NCI-H2107 treated with DMSO at 0.1 percent for 48 hours (cell line): ENCODE measurements around the gene GPR161.

ENCODE experiments used
- DNase-seq: peaks from one replicate; lab custom pipeline; 2025; ENCODE audit not compliant: unreplicated experiment; lab: John Stamatoyannopoulos, UW

Gene GPR161

GRCh38 chr1:168050307-168050706 lies 86.4 kb downstream of the GPR161 start:
- DNase-seq, result peak; percentile 57

- DNase-seq, result no peak
Observed at GRCh38 chr1:168045311-168045710, 91.4 kb downstream of the GPR161 start.

GRCh38 chr1:168042362-168042761 lies 94.4 kb downstream of the GPR161 start:
- DNase-seq, result no peak

GRCh38 chr1:168035345-168035744 lies 101.4 kb downstream of the GPR161 start:
- DNase-seq, result no peak

DNA sequence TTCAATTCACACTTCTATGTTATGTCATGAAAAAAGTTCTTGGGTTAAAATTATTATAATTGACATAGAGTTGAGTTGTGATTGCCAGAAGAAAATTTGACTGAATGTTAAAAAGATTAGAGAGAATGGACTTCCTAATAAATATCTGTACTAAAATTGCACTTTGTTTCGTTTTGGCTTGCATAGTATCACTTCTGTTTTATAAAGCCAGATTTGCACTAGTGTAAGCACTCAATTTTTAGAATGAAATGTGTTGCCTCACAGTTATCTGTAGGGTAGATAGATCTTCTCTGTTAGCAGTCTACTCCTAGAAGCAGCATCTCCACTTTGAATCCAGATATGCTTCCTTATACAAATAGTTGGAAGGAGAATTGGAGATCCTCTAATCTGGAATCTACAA lies 104.7 kb downstream of the GPR161 start:
- no peak for DNase-seq

- no peak for DNase-seq
Observed at GRCh38 chr1:168031627-168032026, 105.1 kb downstream of the GPR161 start.

GRCh38 chr1:168031198-168031597 lies 105.5 kb downstream of the GPR161 start:
- no peak for DNase-seq
